Ishikawa (cell line): ENCODE data around the gene DIAPH3.

Experiments
- CEBPB ChIP-seq: IDR thresholded peaks from 2 replicates; pipeline ENCODE4 v1.6.1; 2012
- EGR1 ChIP-seq: IDR thresholded peaks from 2 replicates; pipeline ENCODE4 v1.6.1; 2012
- EP300 ChIP-seq: IDR thresholded peaks from 2 replicates; pipeline ENCODE4 v1.6.1; 2012; ENCODE audit warnings: borderline replicate concordance
- FOXM1 ChIP-seq: IDR thresholded peaks from 2 replicates; pipeline ENCODE4 v1.6.1; 2012; ENCODE audit warnings: low read depth, borderline replicate concordance
- MAX ChIP-seq: IDR thresholded peaks from 2 replicates; pipeline ENCODE4 v1.6.1; 2012
- RAD21 ChIP-seq: IDR thresholded peaks from 2 replicates; pipeline ENCODE4 v1.6.1; 2012; ENCODE audit warnings: low read depth
- TAF1 ChIP-seq: IDR thresholded peaks from 2 replicates; pipeline ENCODE4 v1.6.1; 2012; ENCODE audit warnings: low read depth, mild to moderate bottlenecking
- ZBTB7A ChIP-seq: IDR thresholded peaks from 2 replicates; pipeline ENCODE4 v1.6.1; 2012; ENCODE audit warnings: low read depth
- TF ChIP-seq, protein P1 (sequence below): IDR thresholded peaks from 2 replicates; pipeline ENCODE4 v1.6.1; 2012; ENCODE audit warnings: low read depth, mild to moderate bottlenecking

DNA sequence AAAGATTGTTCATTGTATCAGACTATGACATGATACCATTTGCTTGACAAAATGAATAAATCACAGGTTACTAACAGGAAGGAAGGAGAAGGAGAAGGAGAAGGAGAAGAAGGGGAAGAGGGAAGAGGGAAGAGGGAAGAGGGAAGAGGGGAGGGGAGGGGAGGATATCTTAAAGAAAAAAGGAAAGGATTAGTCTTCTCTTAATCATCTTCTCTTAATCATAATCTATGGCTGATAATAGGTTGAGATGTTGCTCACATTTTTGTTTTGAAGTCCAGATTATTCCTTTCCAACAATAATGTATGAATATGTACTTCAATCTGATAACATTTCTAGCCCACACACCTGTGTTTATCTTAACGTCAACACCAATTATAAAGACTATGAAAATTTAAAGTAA is 25.1 kb downstream of the DIAPH3 start:
- TF ChIP-seq EGR1 (no peak), EP300 (no peak), MAX (no peak), TAF1 (no peak), RAD21 (no peak), CEBPB (no peak), FOXM1 (no peak), ZBTB7A (no peak)
- TF ChIP-seq, protein P1, sequence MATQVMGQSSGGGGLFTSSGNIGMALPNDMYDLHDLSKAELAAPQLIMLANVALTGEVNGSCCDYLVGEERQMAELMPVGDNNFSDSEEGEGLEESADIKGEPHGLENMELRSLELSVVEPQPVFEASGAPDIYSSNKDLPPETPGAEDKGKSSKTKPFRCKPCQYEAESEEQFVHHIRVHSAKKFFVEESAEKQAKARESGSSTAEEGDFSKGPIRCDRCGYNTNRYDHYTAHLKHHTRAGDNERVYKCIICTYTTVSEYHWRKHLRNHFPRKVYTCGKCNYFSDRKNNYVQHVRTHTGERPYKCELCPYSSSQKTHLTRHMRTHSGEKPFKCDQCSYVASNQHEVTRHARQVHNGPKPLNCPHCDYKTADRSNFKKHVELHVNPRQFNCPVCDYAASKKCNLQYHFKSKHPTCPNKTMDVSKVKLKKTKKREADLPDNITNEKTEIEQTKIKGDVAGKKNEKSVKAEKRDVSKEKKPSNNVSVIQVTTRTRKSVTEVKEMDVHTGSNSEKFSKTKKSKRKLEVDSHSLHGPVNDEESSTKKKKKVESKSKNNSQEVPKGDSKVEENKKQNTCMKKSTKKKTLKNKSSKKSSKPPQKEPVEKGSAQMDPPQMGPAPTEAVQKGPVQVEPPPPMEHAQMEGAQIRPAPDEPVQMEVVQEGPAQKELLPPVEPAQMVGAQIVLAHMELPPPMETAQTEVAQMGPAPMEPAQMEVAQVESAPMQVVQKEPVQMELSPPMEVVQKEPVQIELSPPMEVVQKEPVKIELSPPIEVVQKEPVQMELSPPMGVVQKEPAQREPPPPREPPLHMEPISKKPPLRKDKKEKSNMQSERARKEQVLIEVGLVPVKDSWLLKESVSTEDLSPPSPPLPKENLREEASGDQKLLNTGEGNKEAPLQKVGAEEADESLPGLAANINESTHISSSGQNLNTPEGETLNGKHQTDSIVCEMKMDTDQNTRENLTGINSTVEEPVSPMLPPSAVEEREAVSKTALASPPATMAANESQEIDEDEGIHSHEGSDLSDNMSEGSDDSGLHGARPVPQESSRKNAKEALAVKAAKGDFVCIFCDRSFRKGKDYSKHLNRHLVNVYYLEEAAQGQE = no peak
